Spleen (tissue), 11 donors: ENCODE measurements around the gene CSNK1G2. TPM values are rescaled to one million over a fixed set of nuclear protein-coding genes. Genes with fewer than 3 reads are reported as not detected.

Experiments
- DNase-seq: peaks from one replicate; pipeline ENCODE4 v3.0.0-alpha.2; 2020
- H3K27ac ChIP-seq, 8 donors: fragments of 200-600 bp; sonication (generic) in 7 of 8; 1 replicate in 4 of 8; 2 replicates in 4 of 8; pipeline versions ENCODE4 v1.5.0 to v1.8.0; 2016 to 2021; ENCODE audit warnings: inconsistent platforms in 4 of 8, mild to moderate bottlenecking in 4 of 8, moderate library complexity in 1 of 8
- H3K27me3 ChIP-seq, 7 donors: fragments of 200-600 bp; sonication (generic) in 6 of 7; replicated peaks in 1 of 7; 1 replicate in 4 of 7; 2 replicates in 3 of 7; pipeline versions ENCODE4 v1.5.0 to v1.8.0; 2016 to 2021; ENCODE audit warnings: inconsistent platforms in 3 of 7, mild to moderate bottlenecking in 1 of 7
- H3K36me3 ChIP-seq, 6 donors: fragments of 200-600 bp; sonication (generic) in 5 of 6; 1 replicate in 4 of 6; 2 replicates in 2 of 6; pipeline versions ENCODE4 v1.5.0 to v1.8.0; 2016 to 2021; ENCODE audit warnings: inconsistent platforms in 2 of 6
- H3K4me1 ChIP-seq, 6 donors: fragments of 200-600 bp; sonication (generic) in 5 of 6; 1 replicate in 3 of 6; 2 replicates in 3 of 6; pipeline versions ENCODE4 v1.5.0 to v1.8.0; 2016 to 2021; ENCODE audit warnings: inconsistent platforms in 3 of 6
- H3K4me3 ChIP-seq, 8 donors: fragments of 200-600 bp; sonication (generic) in 7 of 8; 1 replicate in 4 of 8; 2 replicates in 4 of 8; pipeline versions ENCODE4 v1.5.0 to v1.8.0; 2016 to 2021; ENCODE audit warnings: inconsistent platforms in 4 of 8, mild to moderate bottlenecking in 4 of 8, moderate library complexity in 2 of 8
- H3K9me3 ChIP-seq, 8 donors: fragments of 200-600 bp; sonication (generic) in 7 of 8; 1 replicate in 4 of 8; 2 replicates in 4 of 8; pipeline versions ENCODE4 v1.5.0 to v1.8.0; 2016 to 2021; ENCODE audit warnings: inconsistent platforms in 4 of 8
- POLR2A ChIP-seq, 3 donors: fragments of 450-650 bp; IDR thresholded peaks; one replicate each; pipeline ENCODE4 v1.5.1; 2017; ENCODE audit warnings: antibody characterized with exemption in 3 of 3, mild to moderate bottlenecking in 1 of 3
- POLR2AphosphoS5 ChIP-seq, 3 donors: sonication (generic); formaldehyde crosslinking; IDR thresholded peaks; one replicate each; pipeline ENCODE4 v1.5.1; 2017; ENCODE audit warnings: antibody characterized with exemption in 3 of 3
- WGBS, 5 donors: extraction: QIAGEN DNeasy Blood & Tissue Kit in 3 of 5; methylation state at CpG; one replicate each; pipeline versions ENCODE4 v1.1.5 to v1.1.7; 2013 to 2018; 5-methylcytosine and 5-hydroxymethylcytosine counted together
- intact Hi-C: fragments of 100-400 bp; cut with DNase I; formaldehyde crosslinking; loops from one replicate; pipeline ENCODE4 v1.15.0; 2023; ENCODE audit warnings: low total_unique reads
- polyA plus RNA-seq, 3 donors: library from polyadenylated mRNA; stranded (reverse); fragments of 200-250 nt; gene quantifications; one replicate each; pipeline ENCODE4 v1.2.1, GENCODE V29; 2013
- total RNA-seq, 7 donors: library from RNA; depleted of rRNA in 3 of 7; stranded (reverse); fragments of >200 nt in 3 of 7; fragmentation: NEBNext Ultra II Directional in 4 of 7; extraction: Animal tissue kit (Norgen Biotek cat#: 25700) in 4 of 7; gene quantifications; one replicate each; pipeline versions ENCODE4 v1.1.0 to v1.2.1, GENCODE V29; 2016 to 2021
- TF ChIP-seq, protein P1 (sequence below), 11 experiments: fragments of 200-600 bp in 7 of 11; fragments of 450-650 bp in 4 of 11; sonication (generic) in 4 of 11; IDR thresholded peaks in 8 of 11; conservative IDR thresholded peaks in 3 of 11; 1 replicate in 7 of 11; 2 replicates in 4 of 11; pipeline versions ENCODE4 v1.4.0 to v1.8.0; 2016 to 2021; ENCODE audit warnings: antibody characterized with exemption in 11 of 11, inconsistent platforms in 4 of 11, mild to moderate bottlenecking in 1 of 11
- donor health status: healthy with polysubstance abuse.
- donor health status: DM: no; HTN: no; CAD: no; lungs with moderate emphysema.
- donor health status: DM: no; HTN: no; CAD: no.
- donor health status: Bipolar disorder and iron deficiency.
- donor health status: healthy.
- donor health status: DM: no; HTN: no; CAD: no.
- donor health status: DM: yes; HTN: yes; CAD: no.

The CSNK1G2 gene
- total and polyA plus RNA-seq, 10 donors: 52.5 to 120 (median 93.8) TPM

DNA sequence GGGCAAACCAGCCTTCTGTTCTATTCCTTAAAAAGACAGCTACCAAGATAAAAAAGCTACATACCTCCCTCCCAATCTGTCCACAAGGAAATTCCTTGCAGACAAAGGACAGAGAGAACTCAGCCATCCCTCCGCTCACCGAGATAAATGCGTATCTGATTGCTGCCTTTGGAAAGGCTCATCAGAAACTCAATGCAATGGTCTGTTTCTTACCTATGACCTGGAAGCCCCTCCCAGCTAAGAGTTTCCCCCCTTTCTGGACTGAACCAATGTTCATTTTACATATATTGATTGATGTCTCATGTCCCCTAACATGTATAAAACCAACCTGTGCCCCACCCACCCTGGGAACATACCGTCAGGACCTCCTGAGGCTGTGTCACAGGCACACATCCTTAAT, 62.9 kb downstream of the CSNK1G2 start:
- Histone ChIP-seq H3K4me1 (no peaks in the 10 kb centered on the region), H3K27ac (no peak overlapping the region), H3K27me3 (no peaks in the 10 kb centered on the region), H3K4me3 (no peak overlapping the region), H3K36me3 (peaks cover 0 to 55% (median 18%) of the 10 kb centered on the region in 6 donors), H3K9me3 (no peaks in the 10 kb centered on the region)
- no peak for DNase-seq
- intact Hi-C loops: no loop called here
- TF ChIP-seq, protein P1, sequence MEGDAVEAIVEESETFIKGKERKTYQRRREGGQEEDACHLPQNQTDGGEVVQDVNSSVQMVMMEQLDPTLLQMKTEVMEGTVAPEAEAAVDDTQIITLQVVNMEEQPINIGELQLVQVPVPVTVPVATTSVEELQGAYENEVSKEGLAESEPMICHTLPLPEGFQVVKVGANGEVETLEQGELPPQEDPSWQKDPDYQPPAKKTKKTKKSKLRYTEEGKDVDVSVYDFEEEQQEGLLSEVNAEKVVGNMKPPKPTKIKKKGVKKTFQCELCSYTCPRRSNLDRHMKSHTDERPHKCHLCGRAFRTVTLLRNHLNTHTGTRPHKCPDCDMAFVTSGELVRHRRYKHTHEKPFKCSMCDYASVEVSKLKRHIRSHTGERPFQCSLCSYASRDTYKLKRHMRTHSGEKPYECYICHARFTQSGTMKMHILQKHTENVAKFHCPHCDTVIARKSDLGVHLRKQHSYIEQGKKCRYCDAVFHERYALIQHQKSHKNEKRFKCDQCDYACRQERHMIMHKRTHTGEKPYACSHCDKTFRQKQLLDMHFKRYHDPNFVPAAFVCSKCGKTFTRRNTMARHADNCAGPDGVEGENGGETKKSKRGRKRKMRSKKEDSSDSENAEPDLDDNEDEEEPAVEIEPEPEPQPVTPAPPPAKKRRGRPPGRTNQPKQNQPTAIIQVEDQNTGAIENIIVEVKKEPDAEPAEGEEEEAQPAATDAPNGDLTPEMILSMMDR (IDR thresholded peaks at IDR 0.05 in 8 of 11, conservative IDR thresholded peaks at IDR 0.05 in 3 of 11): no peak
- TF ChIP-seq POLR2AphosphoS5 (IDR thresholded peaks at IDR 0.05) (no peak), POLR2A (IDR thresholded peaks at IDR 0.05) (no peak)
- WGBS, 5 donors: 81 to 97% (median 95%) methylated on average over 4 of the region's 4 CpGs

DNA sequence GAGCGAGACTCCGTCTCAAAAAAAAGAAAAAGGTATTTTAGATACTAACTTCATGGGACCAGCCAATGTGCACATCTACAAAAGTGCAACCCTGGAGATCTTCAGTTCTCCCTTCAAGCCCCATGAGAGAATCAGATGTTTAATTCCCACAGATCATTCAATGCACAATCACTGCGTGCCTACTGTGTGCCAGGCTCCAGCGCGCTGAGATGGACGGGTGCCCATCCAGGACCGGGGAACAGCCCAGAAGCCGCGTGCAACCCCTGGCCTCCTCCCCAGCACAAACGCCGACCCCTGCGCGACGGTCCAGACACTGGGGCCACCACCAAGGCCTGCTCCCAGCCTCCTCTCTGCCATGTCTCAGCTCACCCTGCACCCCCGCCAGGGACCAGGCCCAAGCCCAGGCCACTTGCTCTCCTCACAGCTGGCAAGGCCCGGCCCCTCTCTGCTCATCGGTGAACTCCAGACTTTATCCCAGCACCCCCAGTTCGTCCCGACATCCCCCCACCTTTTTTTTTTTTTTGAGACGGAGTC, 69.2 kb downstream of the CSNK1G2 start:
- intact Hi-C loops: loop anchor here (5.0 kb wide), 1 partner anchor 63 kb away; no protein-coding TSS in a partner anchor
- no peak for DNase-seq
- peaks cover 0 to 17% (median under 1%) of the 10 kb centered on the region in 6 donors for H3K36me3 ChIP-seq
- 90 to 95% (median 91%) methylated on average over 18 to 20 of the region's 20 CpGs for WGBS, 5 donors
- no peaks in the 10 kb centered on the region for H3K9me3 ChIP-seq
- no peak overlapping the region for H3K4me3 ChIP-seq
- H3K27ac ChIP-seq: no peak overlapping the region
- no peaks in the 10 kb centered on the region for H3K27me3 ChIP-seq
- TF ChIP-seq POLR2A (IDR thresholded peaks at IDR 0.05) (no peak), POLR2AphosphoS5 (IDR thresholded peaks at IDR 0.05) (peak in 1 of 3 donors; percentile 38)
- TF ChIP-seq, protein P1 (IDR thresholded peaks at IDR 0.05 in 8 of 11, conservative IDR thresholded peaks at IDR 0.05 in 3 of 11): no peak
- peaks cover 0 to 45% (median 11%) of the 10 kb centered on the region in 6 donors for H3K4me1 ChIP-seq

DNA sequence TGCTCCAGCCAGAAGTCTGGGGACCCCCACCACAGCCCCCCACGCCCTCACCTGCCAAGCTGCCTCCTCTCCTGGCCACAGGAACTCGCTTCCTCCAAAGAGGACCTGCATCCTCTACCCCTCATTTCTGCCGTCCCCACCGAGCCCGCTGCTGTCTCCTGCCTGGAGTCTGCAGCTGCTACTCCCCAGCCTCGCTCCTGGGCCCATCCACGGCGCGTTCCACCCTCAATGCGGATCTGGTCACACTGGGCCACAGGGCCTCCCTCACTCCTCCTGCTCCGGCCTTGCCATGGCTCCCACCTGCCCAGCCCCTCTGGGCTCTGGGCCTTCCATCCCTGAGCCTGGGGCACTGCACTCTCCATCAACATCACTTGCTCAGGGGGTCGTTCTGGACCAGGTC, 70.2 kb downstream of the CSNK1G2 start:
- WGBS, 5 donors: 91 to 96% (median 92%) methylated on average over 12 of the region's 12 CpGs
- H3K27ac ChIP-seq: no peak overlapping the region
- TF ChIP-seq POLR2A (IDR thresholded peaks at IDR 0.05) (no peak), POLR2AphosphoS5 (IDR thresholded peaks at IDR 0.05) (peak in 1 of 3 donors; percentile 47)
- peaks cover 0 to 16% (median 0%) of the 10 kb centered on the region in 6 donors for H3K36me3 ChIP-seq
- H3K4me3 ChIP-seq: no peak overlapping the region
- H3K9me3 ChIP-seq: no peaks in the 10 kb centered on the region
- no peaks in the 10 kb centered on the region for H3K27me3 ChIP-seq
- intact Hi-C loops: loop anchor here (5.0 kb wide), 1 partner anchor 64 kb away; no protein-coding TSS in a partner anchor
- DNase-seq: no peak
- peaks cover 0 to 48% (median 13%) of the 10 kb centered on the region in 6 donors for H3K4me1 ChIP-seq

DNA sequence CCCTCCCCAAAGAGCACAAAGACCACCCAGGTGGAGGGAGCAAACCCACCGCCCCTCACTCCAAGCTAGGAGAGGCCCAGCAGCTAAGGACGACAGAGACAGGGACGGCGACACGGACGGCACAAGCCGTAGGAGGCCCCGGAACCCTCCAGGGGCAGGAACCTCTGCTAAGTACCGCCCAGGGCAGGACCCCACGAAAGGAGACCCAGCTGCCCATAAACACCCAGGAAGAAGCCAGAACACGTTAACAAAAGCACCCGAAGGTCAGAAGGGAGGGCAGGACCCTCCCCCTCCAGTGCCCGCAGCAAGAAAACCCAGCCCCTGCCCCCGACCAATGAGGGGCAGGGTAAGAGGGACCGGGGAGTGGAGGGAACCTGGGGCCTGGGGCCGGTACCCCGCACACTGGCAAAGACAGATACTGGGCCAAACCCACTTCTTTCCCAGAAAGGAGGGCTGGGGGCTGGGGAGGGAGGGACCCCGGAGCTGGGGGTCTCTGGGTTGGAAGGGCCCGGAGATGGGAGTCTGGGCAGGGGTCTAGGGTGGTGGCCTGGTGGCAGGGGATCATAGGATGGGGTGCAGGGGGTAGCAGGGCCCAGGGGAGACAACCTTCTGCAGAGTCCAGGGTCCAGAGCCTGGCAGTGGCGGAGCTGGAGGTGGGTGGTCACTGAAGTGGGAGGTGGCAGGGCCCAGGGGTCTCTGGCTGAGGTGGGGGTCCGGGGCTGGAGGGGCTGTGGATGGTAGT, 72.1 kb downstream of the CSNK1G2 start:
- H3K9me3 ChIP-seq: no peaks in the 10 kb centered on the region
- H3K27ac ChIP-seq: peak overlapping the region in 3 of 8 donors; percentile 4 to 18 (median 14)
- no peak for DNase-seq
- intact Hi-C loops: loop anchor here (5.0 kb wide), 1 partner anchor 66 kb away; no protein-coding TSS in a partner anchor
- H3K4me3 ChIP-seq: no peak overlapping the region
- peaks cover 0 to 60% (median 19%) of the 10 kb centered on the region in 6 donors for H3K4me1 ChIP-seq
- no peaks in the 10 kb centered on the region for H3K27me3 ChIP-seq
- TF ChIP-seq POLR2A (IDR thresholded peaks at IDR 0.05) (no peak), POLR2AphosphoS5 (IDR thresholded peaks at IDR 0.05) (no peak)
- TF ChIP-seq, protein P1 (IDR thresholded peaks at IDR 0.05 in 8 of 11, conservative IDR thresholded peaks at IDR 0.05 in 3 of 11): no peak
- WGBS, 5 donors: 87 to 94% (median 93%) methylated on average over 21 of the region's 21 CpGs
- H3K36me3 ChIP-seq: peaks cover 0 to 16% (median 0%) of the 10 kb centered on the region in 6 donors
